DOHH2 (cell line): ENCODE data around the gene PDCL2.
A peak's percentile ranks its signal among the peaks of the same experiment; 100 is the strongest.
"Not testable (repeated sequence)": the region's sequence is repeated elsewhere in the genome, so short reads cannot be mapped to it uniquely, and the experiment has no call there.

ENCODE experiments used
- H3F3A ChIP-seq: fragments of 200-600 bp; sonication (generic), shearing (Covaris generic); 2 replicates; pipeline ENCODE4 v1.6.0; 2016; ENCODE audit warnings: antibody characterized with exemption, mild to moderate bottlenecking; ENCODE audit not compliant: control insufficient read depth, insufficient read depth
- H3K27ac ChIP-seq: fragments of 200-600 bp; sonication (generic); 2 replicates; pipeline ENCODE4 v1.5.1; 2014; ENCODE audit warnings: low read depth, mild to moderate bottlenecking, low read length, moderate library complexity
- H3K27me3 ChIP-seq: fragments of 200-600 bp; sonication (generic); 2 replicates; pipeline ENCODE4 v1.6.1; 2014; ENCODE audit warnings: mild to moderate bottlenecking, low read length, mixed read lengths; ENCODE audit not compliant: control insufficient read depth
- H3K36me3 ChIP-seq: fragments of 200-600 bp; sonication (generic); 2 replicates; pipeline ENCODE4 v1.6.1; 2014; ENCODE audit warnings: mild to moderate bottlenecking, low read length, moderate library complexity, mixed read lengths; ENCODE audit not compliant: control insufficient read depth
- H3K4me1 ChIP-seq: fragments of 200-600 bp; sonication (generic); 2 replicates; pipeline ENCODE4 v1.6.1; 2014; ENCODE audit warnings: mild to moderate bottlenecking, low read length, mixed read lengths; ENCODE audit not compliant: control insufficient read depth
- H3K4me2 ChIP-seq: fragments of 200-600 bp; sonication (generic); 2 replicates; pipeline ENCODE4 v1.6.0; 2014; ENCODE audit warnings: mild to moderate bottlenecking, low read length, moderate library complexity
- H3K4me3 ChIP-seq: fragments of 200-600 bp; sonication (generic); 2 replicates; pipeline ENCODE4 v1.5.1; 2014; ENCODE audit warnings: mild to moderate bottlenecking, low read length, mixed read lengths
- H3K79me2 ChIP-seq: fragments of 200-600 bp; sonication (generic); 2 replicates; pipeline ENCODE4 v1.6.1; 2014; ENCODE audit warnings: mild to moderate bottlenecking, low read length, mixed read lengths; ENCODE audit not compliant: control insufficient read depth
- H3K9me2 ChIP-seq: fragments of 200-600 bp; sonication (generic); replicated peaks from 2 replicates; pipeline ENCODE4 v1.6.1; 2014; ENCODE audit warnings: mild to moderate bottlenecking, low read length, mixed read lengths; ENCODE audit not compliant: control insufficient read depth
- H3K9me3 ChIP-seq: fragments of 200-600 bp; sonication (generic); 2 replicates; pipeline ENCODE4 v1.6.1; 2014; ENCODE audit warnings: antibody characterized with exemption, low read length, mixed read lengths; ENCODE audit not compliant: control insufficient read depth, insufficient read depth
- H4K20me1 ChIP-seq: fragments of 200-600 bp; sonication (generic); 2 replicates; pipeline ENCODE4 v1.6.0; 2014; ENCODE audit warnings: low read depth, mild to moderate bottlenecking, antibody characterized with exemption, low read length, moderate library complexity; ENCODE audit not compliant: control insufficient read depth, insufficient read depth
- EZH2phosphoT487 ChIP-seq: fragments of 200-600 bp; sonication (generic); IDR thresholded peaks from 2 replicates; pipeline ENCODE4 v1.6.1; 2017; ENCODE audit warnings: borderline replicate concordance, mild to moderate bottlenecking, antibody characterized with exemption, low read length, moderate library complexity, mixed read lengths
- TF ChIP-seq, protein P1 (sequence below): fragments of 200-600 bp; sonication (generic); IDR thresholded peaks from one replicate; pipeline ENCODE4 v1.5.1; 2014; ENCODE audit warnings: antibody characterized with exemption, mild to moderate bottlenecking, low read depth, low read length; ENCODE audit not compliant: poor library complexity, severe bottlenecking

PDCL2 gene

DNA sequence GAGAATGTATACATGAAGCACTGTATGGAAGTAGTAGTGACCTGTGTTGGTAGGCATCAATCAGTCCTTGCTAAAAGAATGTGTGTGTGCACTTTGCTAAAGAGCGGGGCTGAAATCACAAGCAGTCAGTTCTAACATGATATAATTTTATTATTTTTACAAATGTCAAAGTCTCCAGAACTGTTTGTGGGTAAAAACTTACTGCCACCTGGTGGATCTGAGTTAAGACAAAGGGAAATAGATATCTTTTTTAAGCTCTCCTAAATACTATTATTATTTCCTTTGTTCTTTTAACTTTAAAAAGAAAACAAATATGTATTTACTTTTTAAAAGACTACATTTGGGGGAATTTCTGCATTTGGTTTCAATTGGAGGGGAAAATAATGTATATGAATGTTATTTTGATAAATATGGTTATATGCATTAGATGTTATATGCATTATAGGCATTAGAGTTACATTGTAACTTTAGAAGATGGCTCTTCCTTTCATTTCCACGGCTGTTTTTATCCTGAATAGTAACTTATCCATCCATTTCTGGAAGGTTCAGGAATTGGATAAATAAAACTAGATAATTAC lies 37.5 kb downstream of the PDCL2 start:
- H3K27me3 ChIP-seq: peaks cover 7% of the 10 kb centered on the region
- peaks cover 5% of the 10 kb centered on the region; the same call in 1 of the 2 replicates for H3K4me1 ChIP-seq
- H4K20me1 ChIP-seq: no peaks in the 10 kb centered on the region
- H3K79me2 ChIP-seq: no peaks in the 10 kb centered on the region
- TF ChIP-seq, protein P1, sequence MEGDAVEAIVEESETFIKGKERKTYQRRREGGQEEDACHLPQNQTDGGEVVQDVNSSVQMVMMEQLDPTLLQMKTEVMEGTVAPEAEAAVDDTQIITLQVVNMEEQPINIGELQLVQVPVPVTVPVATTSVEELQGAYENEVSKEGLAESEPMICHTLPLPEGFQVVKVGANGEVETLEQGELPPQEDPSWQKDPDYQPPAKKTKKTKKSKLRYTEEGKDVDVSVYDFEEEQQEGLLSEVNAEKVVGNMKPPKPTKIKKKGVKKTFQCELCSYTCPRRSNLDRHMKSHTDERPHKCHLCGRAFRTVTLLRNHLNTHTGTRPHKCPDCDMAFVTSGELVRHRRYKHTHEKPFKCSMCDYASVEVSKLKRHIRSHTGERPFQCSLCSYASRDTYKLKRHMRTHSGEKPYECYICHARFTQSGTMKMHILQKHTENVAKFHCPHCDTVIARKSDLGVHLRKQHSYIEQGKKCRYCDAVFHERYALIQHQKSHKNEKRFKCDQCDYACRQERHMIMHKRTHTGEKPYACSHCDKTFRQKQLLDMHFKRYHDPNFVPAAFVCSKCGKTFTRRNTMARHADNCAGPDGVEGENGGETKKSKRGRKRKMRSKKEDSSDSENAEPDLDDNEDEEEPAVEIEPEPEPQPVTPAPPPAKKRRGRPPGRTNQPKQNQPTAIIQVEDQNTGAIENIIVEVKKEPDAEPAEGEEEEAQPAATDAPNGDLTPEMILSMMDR: peak; percentile 15
- no peak for TF ChIP-seq EZH2phosphoT487
- H3K36me3 ChIP-seq: no peaks in the 10 kb centered on the region
- peaks cover 4% of the 10 kb centered on the region; the same call in 1 of the 2 replicates for H3K9me3 ChIP-seq
- no peak overlapping the region for H3K4me3 ChIP-seq
- H3K27ac ChIP-seq: no peak overlapping the region
- no peak overlapping the region for H3K4me2 ChIP-seq
- H3F3A ChIP-seq: no peaks in the 10 kb centered on the region
- H3K9me2 ChIP-seq: no peaks in the 10 kb centered on the region

DNA sequence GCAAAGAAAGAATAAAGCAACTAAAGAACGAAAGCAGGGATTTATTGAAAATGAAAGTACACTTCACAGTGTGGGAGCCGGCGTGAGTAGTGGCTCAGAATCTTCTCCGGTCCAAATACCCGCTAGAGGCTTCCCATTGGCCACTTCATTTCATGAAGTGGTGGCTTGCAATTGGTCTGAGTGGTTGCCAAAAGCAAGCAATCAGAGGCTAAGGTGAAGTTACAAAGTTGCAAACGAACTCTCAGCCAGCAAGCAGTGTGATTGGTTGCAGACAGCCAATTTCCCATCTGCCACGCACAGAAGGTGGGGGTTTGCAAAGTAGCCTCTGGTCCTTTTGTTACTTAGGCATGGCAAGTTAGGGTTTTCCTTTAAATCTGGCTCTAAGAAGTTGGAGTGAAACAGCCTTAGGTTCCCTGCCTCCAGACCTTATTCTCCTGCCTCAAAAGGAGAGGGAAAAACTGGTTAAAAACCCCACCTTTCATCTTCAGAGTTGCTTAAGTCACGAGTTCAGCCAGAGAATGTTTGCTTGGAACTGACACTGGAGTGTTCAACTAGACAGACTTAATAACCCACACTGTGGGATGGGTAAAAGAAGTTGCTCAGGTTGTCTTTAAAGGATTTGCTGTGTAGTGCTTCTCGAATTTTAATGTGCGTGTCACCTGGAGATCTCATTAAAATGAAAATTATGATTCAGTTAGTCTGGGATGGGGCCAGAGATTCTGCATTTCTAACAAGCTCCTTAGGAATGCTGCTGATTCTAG lies 38.4 kb downstream of the PDCL2 start:
- TF ChIP-seq EZH2phosphoT487: no peak
- TF ChIP-seq, protein P1: no peak
- H3K4me2 ChIP-seq: no peak overlapping the region
- peaks cover 5% of the 10 kb centered on the region; the same call in 1 of the 2 replicates for H3K4me1 ChIP-seq
- H4K20me1 ChIP-seq: no peaks in the 10 kb centered on the region
- H3K36me3 ChIP-seq: no peaks in the 10 kb centered on the region
- no peak overlapping the region for H3K4me3 ChIP-seq
- H3K27ac ChIP-seq: no peak overlapping the region
- H3F3A ChIP-seq: no peaks in the 10 kb centered on the region
- peaks cover 14% of the 10 kb centered on the region for H3K27me3 ChIP-seq
- no peaks in the 10 kb centered on the region for H3K79me2 ChIP-seq
- H3K9me2 ChIP-seq: no peaks in the 10 kb centered on the region
- H3K9me3 ChIP-seq: peaks cover 4% of the 10 kb centered on the region; the same call in 1 of the 2 replicates

DNA sequence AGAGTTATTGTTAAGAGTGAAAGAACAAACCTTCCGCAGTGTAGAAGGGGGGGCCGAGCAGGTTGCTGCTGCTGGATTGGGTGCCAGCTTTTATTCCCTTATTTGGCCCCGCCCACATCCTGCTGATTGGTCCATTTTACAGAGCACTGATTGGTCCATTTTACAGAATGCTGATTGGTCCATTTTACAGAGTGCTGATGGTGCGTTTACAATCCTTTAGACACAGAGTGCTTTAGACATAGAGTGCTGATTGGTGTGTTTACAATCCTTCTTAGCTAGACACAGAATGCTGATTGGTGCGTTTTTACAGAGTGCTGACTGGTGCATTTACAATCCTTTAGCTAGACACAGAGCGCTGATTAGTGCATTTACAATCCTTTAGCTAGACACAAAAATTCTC lies 40.1 kb downstream of the PDCL2 start:
- H3K4me3 ChIP-seq, H4K20me1 ChIP-seq, H3K79me2 ChIP-seq, H3K4me2 ChIP-seq, H3K9me2 ChIP-seq, H3K27ac ChIP-seq, H3K36me3 ChIP-seq, H3K9me3 ChIP-seq, H3F3A ChIP-seq: not testable (repeated sequence)
- Histone ChIP-seq H3K4me1 (peaks cover 14% of the 10 kb centered on the region), H3K27me3 (peaks cover 28% of the 10 kb centered on the region)

DNA sequence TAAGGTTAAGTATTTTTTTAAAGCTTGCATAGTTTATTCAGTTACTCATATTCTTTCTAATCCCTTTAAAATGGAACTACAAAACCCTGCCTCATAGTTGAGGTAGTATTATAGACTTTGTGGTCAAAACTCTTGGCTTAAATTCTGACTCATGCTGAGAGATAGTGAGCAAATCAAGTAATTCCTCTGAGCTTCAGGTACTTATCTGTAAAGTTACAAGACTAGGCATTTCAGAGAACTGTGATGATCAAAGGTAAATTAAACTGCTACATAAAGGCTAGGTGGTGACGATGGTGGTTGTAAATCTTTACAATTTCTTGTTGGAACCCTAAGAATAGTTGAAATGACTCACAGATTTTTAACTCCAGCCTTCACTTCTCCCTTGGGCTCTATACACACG lies 42.2 kb downstream of the PDCL2 start:
- Histone ChIP-seq H3K27me3 (peaks cover 28% of the 10 kb centered on the region), H3K4me1 (peaks cover 21% of the 10 kb centered on the region)

More for the DNA sequence above, 42.2 kb downstream of the PDCL2 start:
- no peak for TF ChIP-seq EZH2phosphoT487
- TF ChIP-seq, protein P1: no peak
- Histone ChIP-seq H3K79me2 (peaks cover 10% of the 10 kb centered on the region), H3K36me3 (no peaks in the 10 kb centered on the region), H4K20me1 (no peaks in the 10 kb centered on the region), H3K4me2 (no peak overlapping the region), H3K9me2 (no peaks in the 10 kb centered on the region), H3F3A (peaks cover 10% of the 10 kb centered on the region), H3K4me3 (no peak overlapping the region), H3K27ac (no peak overlapping the region), H3K9me3 (peaks cover 4% of the 10 kb centered on the region; the same call in 1 of the 2 replicates)
